Stimulated activated CD8-positive, alpha-beta memory T cell treated with anti-CD3 and anti-CD28 coated beads, Interleukin-4, amount 100 ng/mL, for 4 hours (primary cell): ENCODE measurements around the gene CIAO3.

Experiments
- DNase-seq, 2 donors: peaks; one replicate each; pipeline ENCODE4 v3.0.0-alpha.2; 2020; ENCODE audit warnings: low read depth in 2 of 2, low spot score in 1 of 2

The CIAO3 gene

GRCh38 chr16:711548-712320 lies 29.1 kb downstream of the CIAO3 start:
- peak; percentile 56 to 65 for DNase-seq

GRCh38 chr16:711084-711483 lies 29.7 kb downstream of the CIAO3 start:
- DNase-seq = no peak

DNA sequence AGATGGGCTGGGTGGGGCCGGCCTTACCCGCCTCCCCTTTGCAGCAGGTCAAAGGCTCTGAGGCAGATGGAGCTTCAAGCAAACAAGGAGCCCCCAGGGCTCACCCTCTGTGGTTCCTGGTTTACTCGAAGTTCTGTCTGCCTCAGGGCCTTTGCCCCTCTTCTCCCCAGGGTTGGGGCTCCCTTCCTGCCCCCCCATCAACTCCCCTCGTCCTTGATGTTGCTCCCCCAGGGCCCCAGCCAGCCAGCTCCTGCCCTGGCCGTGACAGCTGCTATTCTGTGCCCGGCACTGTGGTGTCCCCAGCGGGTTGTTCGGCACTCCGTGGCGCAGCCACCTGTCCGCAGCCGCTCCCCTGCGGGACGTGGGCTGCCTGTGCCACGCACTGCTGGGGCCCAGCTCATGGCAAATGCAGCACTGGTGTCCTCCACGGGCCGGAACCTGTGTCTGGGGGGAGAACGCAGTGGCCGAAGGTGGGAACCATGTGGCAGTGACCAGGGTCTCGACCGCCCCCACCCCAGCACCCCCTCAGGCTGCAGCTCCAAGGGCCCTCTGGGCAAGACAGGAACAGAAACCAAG lies 30.2 kb downstream of the CIAO3 start:
- no peak for DNase-seq

DNA sequence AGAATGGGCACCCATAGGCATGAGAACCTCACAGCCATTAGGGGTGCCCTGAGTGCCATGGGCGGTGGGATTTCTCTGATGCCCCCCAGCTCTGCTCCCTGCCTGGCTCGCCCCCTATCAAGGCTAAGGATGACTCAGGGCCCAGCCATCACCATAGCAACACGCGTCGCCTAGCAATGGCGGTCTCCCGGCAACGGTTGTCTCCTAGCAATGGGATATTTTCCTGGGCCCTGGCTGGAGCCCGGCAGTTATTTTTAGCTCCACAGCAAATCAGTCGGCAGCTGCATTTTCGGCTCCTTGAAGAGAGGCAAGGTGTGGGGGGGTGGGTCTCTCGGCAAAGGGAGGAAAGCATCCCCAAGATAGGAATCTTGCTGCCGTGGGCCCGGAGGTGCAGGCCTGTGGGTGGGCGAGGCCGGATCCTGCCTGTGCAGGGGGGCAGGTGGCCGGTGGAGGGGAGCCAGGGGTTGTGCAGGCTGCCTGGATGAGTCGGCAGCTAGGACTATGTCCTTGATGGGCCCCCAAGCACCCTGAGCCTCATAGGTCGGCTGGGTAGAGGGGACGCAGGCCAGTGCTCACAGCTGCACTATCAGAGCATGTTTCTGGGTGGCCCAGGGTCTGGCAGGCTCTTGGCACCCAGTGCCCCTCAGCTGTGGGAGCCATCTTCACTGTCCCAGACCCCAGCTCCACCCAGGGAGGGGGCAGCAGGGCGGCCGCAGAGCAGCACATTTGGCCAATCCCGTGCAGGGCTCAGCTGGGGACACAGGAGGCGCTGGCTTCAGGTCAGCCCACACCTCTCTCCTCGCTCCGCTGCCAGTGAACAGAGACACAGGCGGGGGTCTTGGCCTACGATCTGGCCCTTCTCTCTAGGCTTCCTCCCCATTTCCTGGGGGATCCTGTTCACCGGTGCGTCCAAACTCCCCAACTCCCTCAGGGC lies 31.0 kb downstream of the CIAO3 start:
- DNase-seq = no peak

GRCh38 chr16:708959-709358 lies 31.8 kb downstream of the CIAO3 start:
- no peak for DNase-seq

DNA sequence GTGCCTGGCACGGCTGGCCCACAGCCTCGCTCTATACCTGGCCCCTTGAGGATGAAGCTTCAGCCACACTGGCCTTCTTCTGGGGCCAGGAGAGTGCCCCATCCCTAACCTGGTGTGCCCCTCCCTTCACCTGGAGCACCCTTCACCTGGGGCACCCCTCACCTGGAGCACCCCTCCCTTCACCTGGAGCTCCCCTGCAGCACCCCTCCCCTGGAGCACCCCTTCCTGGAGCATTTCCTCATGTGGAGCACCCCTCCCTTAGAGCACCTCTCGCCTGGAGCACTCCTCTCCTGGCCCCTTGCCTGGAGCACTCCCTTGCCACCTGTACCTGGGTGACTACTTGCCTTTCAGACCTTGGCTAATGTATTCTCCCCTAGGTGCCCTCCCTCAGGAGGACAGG lies 32.8 kb downstream of the CIAO3 start:
- no peak for DNase-seq

- DNase-seq = no peak
These were observed 33.7 kb downstream of the CIAO3 start for GRCh38 chr16:707062-707538.

DNA sequence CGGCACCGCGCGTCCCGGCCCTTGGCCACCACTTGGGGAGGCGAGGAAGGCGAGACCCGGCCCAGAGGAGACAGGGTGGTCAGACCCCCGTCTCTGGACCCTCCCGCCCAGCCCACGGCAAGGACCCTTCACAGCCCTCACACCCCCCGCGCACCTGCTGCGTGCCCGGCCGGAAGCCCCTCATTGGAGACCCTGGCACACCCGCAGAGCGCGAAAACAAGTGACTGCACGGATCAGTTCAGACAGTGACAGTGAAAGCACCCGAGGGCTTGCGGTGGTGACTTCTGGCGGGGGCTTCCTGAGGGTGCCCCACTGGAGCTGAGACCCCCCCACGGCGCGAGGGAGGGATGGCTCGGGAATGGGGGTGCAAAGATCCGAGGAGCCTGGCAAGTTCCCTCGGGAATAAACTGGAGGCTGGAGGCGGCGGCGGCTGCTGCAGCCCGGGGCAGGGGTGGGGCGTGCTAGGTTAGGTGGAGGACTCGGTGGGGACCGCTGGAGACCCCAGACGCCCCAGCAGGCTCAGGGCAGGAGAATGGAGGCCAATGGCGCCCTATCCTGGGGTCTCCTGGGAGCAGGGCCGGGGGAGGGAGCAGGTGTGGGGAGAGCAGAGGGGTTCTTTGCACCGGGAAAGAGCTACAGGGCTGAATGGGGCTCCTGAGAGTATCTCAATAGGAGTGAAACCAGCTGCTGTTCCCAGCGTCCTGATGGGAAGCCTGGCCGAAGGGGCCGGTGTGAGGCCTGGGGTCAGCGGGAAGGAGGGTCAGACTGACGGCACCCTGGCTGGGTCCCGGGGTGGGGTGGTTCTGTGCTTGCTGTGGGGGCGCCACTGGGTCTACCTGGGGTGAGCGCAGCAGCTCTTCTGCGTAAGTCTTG lies 34.4 kb downstream of the CIAO3 start:
- DNase-seq = no peak

- no peak for DNase-seq
These were observed 35.2 kb downstream of the CIAO3 start, which contains the start of gene FBXL16 for GRCh38 chr16:705431-706188. FBXL16 (minus strand) TSS chr16:705801; CDS start chr16:697405, 8,396 bp downstream.

DNA sequence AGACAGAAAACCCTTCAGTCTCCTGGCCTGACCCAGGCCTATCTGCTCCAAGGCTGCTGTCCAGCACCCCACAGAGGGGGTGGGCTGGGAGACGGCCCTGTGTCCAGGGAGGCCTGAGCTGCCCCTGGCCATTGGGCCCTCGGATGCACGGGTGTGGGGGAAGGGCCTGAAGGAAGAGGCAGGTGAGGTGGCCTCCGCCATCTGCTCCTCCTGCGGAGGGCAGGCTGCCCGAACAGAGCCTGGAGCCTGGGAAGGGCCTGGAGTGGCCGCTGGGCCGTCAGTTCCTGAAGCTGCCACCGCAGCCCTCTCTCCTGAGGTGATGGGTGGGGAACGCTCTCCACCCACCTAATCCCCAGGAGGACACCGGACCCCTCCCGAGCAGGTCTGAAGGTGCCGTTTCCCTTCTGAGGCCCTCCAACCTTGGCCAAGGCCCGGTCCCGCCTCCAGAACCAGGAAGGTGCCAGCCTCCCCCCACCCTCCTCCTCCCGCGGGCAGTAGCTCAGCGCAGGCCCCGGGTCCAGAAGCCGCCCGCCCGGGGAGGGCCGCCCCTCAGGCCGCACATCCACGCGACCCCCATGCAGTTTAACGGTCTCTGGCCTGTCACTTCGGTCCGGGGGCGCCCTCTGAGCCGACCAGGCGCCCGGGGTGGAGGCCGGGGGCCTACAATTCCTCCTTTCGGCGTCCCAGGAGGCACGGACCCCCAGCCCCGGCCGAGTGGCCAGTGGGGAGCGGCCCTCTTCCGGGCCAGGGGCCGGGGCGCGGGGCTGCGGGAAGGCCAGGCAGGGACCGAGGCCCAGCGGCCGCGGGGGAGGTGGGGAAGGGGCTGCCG lies 36.0 kb downstream of the CIAO3 start:
- no peak for DNase-seq

DNA sequence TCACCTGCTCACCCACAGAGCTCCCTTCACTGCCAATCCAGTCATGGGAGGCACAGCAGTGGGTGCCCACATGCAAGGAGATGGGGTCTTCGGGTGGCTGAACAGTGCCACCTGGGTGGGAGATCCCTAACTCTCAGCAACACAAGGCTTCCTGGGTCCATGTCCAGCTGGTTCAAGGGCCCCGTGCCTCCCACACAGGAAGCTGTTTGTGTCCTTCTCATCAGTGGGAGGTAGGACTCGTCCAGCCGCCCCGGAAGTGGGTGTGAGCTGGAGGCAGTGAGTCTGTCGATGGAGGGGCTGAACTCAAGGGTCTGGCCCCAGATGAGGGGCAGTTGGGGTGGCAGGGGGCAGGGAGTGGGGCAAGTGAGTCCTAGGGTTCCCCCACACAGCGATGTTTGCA lies 36.8 kb downstream of the CIAO3 start:
- DNase-seq = no peak

- no peak for DNase-seq
These were observed 37.4 kb downstream of the CIAO3 start for GRCh38 chr16:703406-703805.

DNA sequence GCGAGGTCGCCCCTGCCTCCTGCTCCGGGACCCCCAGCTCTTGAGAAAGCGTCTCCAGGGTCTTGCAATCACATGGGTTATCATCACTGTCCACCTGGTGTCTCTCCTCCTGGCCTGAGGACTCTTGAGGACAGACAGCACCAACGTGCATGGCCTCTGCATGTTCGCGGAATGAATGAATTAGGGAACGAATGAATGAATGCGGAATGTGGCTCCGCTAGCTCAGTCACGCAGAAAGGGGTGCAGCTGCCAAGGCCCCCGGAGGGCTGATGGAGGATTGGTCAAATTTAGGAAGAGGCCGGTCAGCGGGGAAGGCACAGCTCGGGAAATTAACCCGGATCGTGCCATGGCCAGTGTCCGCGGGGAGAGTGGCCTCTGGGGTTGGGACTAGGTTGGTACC lies 38.5 kb downstream of the CIAO3 start:
- DNase-seq = no peak

DNA sequence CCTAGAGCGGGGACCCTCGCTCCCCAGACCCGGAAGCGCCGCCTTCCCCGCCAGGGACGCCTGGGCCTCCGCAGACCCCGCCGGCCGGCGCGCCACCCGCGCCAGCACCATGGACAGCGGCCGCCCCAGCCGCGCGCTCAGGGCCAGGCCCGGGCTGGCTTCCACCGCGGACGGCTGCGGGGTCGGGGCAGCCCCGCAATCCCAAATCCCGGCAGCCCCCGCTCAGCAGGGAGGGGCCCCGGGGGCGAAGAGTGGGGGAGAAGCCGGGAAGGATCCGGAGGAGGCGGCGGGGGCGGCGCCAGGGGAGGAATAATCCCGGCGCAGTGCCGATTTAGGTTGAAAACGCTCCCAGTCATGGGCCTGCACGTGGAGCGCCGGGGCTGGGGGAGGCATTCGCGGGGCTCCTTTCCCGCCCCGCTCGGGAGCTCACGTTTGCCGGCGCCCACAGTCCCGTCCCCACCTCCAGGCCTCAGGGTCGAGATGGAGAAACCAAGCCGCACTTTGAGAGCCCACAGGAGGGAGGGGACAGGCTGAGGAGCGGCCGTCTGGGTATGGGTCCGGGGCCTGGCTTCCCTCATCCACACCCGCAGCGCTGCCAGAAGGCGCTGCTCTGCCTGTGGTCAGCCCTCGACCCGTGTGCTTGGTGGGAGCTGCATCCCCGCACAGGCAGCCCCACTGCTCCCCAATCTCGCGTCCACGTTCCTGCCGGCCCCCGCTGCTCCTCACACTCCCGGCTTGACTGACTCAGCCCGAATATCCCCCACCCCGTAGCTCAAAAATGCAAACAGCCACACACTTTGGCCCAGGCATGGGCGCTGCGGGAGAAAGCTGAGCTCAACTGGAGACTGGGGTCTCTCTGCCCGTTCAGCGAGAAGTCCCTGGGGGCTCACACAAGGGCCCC lies 39.9 kb downstream of the CIAO3 start:
- DNase-seq = no peak

DNA sequence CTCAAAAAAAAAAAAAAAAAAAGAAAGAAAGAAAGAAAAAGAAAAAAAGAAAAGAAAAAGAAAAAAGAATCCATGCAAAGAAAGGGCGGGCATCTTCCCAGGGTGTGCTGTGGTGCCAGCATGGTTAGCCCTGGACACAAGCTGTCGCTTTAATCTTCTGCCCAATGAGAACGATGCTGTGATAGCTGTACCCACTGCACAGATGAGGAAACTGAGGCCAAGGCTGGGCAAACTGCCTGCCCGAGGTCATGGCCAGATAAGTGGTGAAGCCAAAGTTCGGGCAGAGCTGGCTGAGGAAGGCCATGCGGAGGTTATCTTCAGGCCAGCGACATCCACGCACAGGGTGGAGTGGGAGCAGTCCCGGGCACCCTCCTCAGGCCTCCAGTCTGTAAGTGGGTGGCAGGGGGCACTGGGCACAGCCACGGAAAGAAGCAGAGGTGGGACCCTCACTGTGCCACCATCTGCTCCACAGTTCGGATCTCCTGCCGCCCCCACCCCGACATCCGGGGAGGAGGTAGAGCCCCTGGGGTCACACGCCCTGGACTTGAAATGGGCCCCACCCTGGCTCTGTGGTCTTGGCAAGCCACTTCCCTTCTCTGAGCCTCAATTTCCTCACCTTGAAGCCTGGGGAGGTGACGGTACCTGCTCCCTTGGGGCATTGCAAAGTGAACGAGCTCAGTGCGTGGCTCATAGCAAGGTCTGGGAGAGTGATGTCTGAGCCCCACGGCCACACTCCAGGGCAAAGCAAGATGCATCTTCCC lies 41.7 kb downstream of the CIAO3 start:
- no peak for DNase-seq

DNA sequence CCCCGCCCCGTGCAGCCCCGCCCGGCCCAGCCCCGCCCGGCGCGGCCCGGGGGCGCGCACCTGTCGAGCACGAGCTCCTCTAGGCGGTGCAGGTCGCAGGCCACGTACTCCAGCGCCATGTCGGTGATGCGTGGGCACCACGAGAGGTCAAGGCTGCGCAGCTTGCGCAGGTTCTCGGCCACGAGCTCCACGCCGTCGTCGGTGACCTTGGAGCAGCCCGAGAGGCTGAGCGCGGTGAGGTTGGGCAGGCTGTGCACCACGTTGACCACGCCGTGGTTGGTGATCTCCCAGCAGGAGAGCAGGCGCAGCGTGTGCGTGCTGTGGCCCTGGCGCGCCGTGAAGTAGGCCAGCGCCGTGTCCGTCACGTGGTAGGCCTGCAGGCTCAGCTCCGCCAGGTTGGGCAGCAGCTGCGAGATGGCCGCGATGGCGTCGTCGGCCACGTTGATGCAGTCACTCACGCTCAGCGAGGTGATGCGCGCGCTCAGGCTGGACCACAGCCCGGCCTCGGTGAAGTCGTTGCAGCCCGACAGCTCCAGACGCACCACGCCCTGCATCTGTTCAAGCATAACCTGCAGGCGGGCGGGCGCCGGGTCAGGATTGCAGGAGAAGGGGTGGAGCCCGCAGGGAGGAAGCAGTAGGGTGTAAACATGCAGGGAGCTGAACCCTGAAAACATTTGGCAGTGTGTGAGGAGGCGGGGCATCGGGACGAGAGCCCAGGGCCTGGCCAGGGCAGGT lies 45.3 kb downstream of the CIAO3 start:
- peak in 1 of 2 donors; percentile 43 for DNase-seq
